Mesenteric fat pad (tissue), 1 donor: ENCODE results near the gene SLC7A10. TPM values are rescaled to one million over a fixed set of nuclear protein-coding genes. Genes with fewer than 3 reads are reported as not detected.
"Not testable (repeated sequence)": the region's sequence is repeated elsewhere in the genome, so short reads cannot be mapped to it uniquely, and the experiment has no call there.

ENCODE experiments used
- DNase-seq: peaks from one replicate; pipeline ENCODE4 v3.0.0-alpha.2; 2020; ENCODE audit warnings: low spot score
- total RNA-seq: library from RNA; stranded (reverse); fragmentation: NEBNext Ultra II Directional; extraction: Animal tissue kit (Norgen Biotek cat#: 25700); gene quantifications from one replicate; pipeline ENCODE4 v1.2.1, GENCODE V29; 2021
- donor health status: DM: yes; HTN: yes; CAD: no.

SLC7A10 gene
- total RNA-seq, 1 donor from 2014 or later: 24.2 TPM

- no peak for DNase-seq
Measured at GRCh38 chr19:33186431-33187182, 39.0 kb downstream of the SLC7A10 start.

- DNase-seq: no peak
Measured at GRCh38 chr19:33177417-33177979, 48.2 kb downstream of the SLC7A10 start.

GRCh38 chr19:33176670-33177416 lies 48.8 kb downstream of the SLC7A10 start:
- peak; percentile 99 for DNase-seq

GRCh38 chr19:33175886-33176669 lies 49.6 kb downstream of the SLC7A10 start:
- DNase-seq: no peak

GRCh38 chr19:33175156-33175782 lies 50.4 kb downstream of the SLC7A10 start:
- DNase-seq: no peak

- no peak for DNase-seq
Measured at GRCh38 chr19:33174186-33174585, 51.5 kb downstream of the SLC7A10 start.

- no peak for DNase-seq
Measured at GRCh38 chr19:33171916-33172359, 53.7 kb downstream of the SLC7A10 start.

- no peak for DNase-seq
Measured at GRCh38 chr19:33171222-33171795, 54.3 kb downstream of the SLC7A10 start.

GRCh38 chr19:33168528-33168927 lies 57.1 kb downstream of the SLC7A10 start:
- DNase-seq: no peak

- no peak for DNase-seq
Measured at GRCh38 chr19:33167438-33167837, 58.2 kb downstream of the SLC7A10 start.

- not testable (repeated sequence) for DNase-seq
Measured at GRCh38 chr19:33166037-33166436, 59.6 kb downstream of the SLC7A10 start.

- DNase-seq: no peak
Measured at GRCh38 chr19:33163481-33163880, 62.2 kb downstream of the SLC7A10 start.

GRCh38 chr19:33161201-33161600 lies 64.4 kb downstream of the SLC7A10 start:
- DNase-seq: no peak

GRCh38 chr19:33159893-33160292 lies 65.8 kb downstream of the SLC7A10 start:
- DNase-seq: no peak

- DNase-seq: no peak
Measured at GRCh38 chr19:33159149-33159548, 66.5 kb downstream of the SLC7A10 start.

Other genes with a start within 250 kb of the SLC7A10 start
- 2.1 TPM for gene RHPN2, start 161.0 kb downstream of the SLC7A10 start, total RNA-seq
- gene GPATCH1, start 144.7 kb downstream of the SLC7A10 start, total RNA-seq: 6.2 TPM
- not detected for gene WDR88, start 93.7 kb downstream of the SLC7A10 start, total RNA-seq
- gene LRP3, start 31.5 kb downstream of the SLC7A10 start, total RNA-seq: 43.3 TPM
- gene CEBPA, start 76.7 kb upstream of the SLC7A10 start, total RNA-seq: 263 TPM
- 33.0 TPM for gene CEBPG, start 147.9 kb upstream of the SLC7A10 start, total RNA-seq